Measurements from ENCODE around the gene KRT76.

- TF ChIP-seq CTCF (IDR thresholded peaks at IDR 0.05; ENCODE audit: low read length) = no peak
- no peak for TF ChIP-seq EZH2 (IDR thresholded peaks at IDR 0.05; ENCODE audit: borderline replicate concordance, low read length)
Measured at GRCh38 chr12:52759218-52759617, 17.9 kb downstream of the KRT76 start.
